DOHH2 (cell line): ENCODE measurements around the gene SH3RF2.
"Not testable (repeated sequence)": the region's sequence is repeated elsewhere in the genome, so short reads cannot be mapped to it uniquely, and the experiment has no call there.

Experiments used
- H3F3A ChIP-seq: fragments of 200-600 bp; sonication (generic), shearing (Covaris generic); 2 replicates; pipeline ENCODE4 v1.6.0; 2016; ENCODE audit warnings: antibody characterized with exemption, mild to moderate bottlenecking; ENCODE audit not compliant: control insufficient read depth, insufficient read depth
- H3K27ac ChIP-seq: fragments of 200-600 bp; sonication (generic); 2 replicates; pipeline ENCODE4 v1.5.1; 2014; ENCODE audit warnings: low read depth, mild to moderate bottlenecking, low read length, moderate library complexity
- H3K27me3 ChIP-seq: fragments of 200-600 bp; sonication (generic); 2 replicates; pipeline ENCODE4 v1.6.1; 2014; ENCODE audit warnings: mild to moderate bottlenecking, low read length, mixed read lengths; ENCODE audit not compliant: control insufficient read depth
- H3K36me3 ChIP-seq: fragments of 200-600 bp; sonication (generic); 2 replicates; pipeline ENCODE4 v1.6.1; 2014; ENCODE audit warnings: mild to moderate bottlenecking, low read length, moderate library complexity, mixed read lengths; ENCODE audit not compliant: control insufficient read depth
- H3K4me1 ChIP-seq: fragments of 200-600 bp; sonication (generic); 2 replicates; pipeline ENCODE4 v1.6.1; 2014; ENCODE audit warnings: mild to moderate bottlenecking, low read length, mixed read lengths; ENCODE audit not compliant: control insufficient read depth
- H3K4me2 ChIP-seq: fragments of 200-600 bp; sonication (generic); 2 replicates; pipeline ENCODE4 v1.6.0; 2014; ENCODE audit warnings: mild to moderate bottlenecking, low read length, moderate library complexity
- H3K4me3 ChIP-seq: fragments of 200-600 bp; sonication (generic); 2 replicates; pipeline ENCODE4 v1.5.1; 2014; ENCODE audit warnings: mild to moderate bottlenecking, low read length, mixed read lengths
- H3K79me2 ChIP-seq: fragments of 200-600 bp; sonication (generic); 2 replicates; pipeline ENCODE4 v1.6.1; 2014; ENCODE audit warnings: mild to moderate bottlenecking, low read length, mixed read lengths; ENCODE audit not compliant: control insufficient read depth
- H3K9me2 ChIP-seq: fragments of 200-600 bp; sonication (generic); replicated peaks from 2 replicates; pipeline ENCODE4 v1.6.1; 2014; ENCODE audit warnings: mild to moderate bottlenecking, low read length, mixed read lengths; ENCODE audit not compliant: control insufficient read depth
- H3K9me3 ChIP-seq: fragments of 200-600 bp; sonication (generic); 2 replicates; pipeline ENCODE4 v1.6.1; 2014; ENCODE audit warnings: antibody characterized with exemption, low read length, mixed read lengths; ENCODE audit not compliant: control insufficient read depth, insufficient read depth
- H4K20me1 ChIP-seq: fragments of 200-600 bp; sonication (generic); 2 replicates; pipeline ENCODE4 v1.6.0; 2014; ENCODE audit warnings: low read depth, mild to moderate bottlenecking, antibody characterized with exemption, low read length, moderate library complexity; ENCODE audit not compliant: control insufficient read depth, insufficient read depth
- CTCF ChIP-seq: fragments of 200-600 bp; sonication (generic); IDR thresholded peaks from one replicate; pipeline ENCODE4 v1.5.1; 2014; ENCODE audit warnings: antibody characterized with exemption, mild to moderate bottlenecking, low read depth, low read length; ENCODE audit not compliant: poor library complexity, severe bottlenecking
- EZH2phosphoT487 ChIP-seq: fragments of 200-600 bp; sonication (generic); IDR thresholded peaks from 2 replicates; pipeline ENCODE4 v1.6.1; 2017; ENCODE audit warnings: borderline replicate concordance, mild to moderate bottlenecking, antibody characterized with exemption, low read length, moderate library complexity, mixed read lengths

The SH3RF2 gene

DNA sequence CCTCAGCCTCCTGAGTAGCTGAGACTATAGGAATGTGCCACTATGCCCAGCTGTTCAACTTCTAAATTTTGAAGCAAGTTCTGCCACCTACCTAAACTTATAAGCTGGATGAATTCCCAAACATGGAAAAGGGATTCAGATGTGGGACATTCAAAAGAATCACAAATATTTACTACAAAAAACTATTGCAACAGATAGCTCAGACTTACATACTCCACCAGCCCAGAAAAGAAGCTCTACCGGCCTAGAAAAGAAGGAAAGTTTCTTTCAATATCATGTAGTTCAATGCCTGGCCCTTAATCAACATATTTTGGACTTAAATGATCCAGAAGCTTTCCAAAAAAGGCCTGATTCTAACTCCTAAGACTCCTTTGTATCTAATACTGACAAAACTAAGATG is 23.8 kb downstream of the SH3RF2 start:
- no peaks in the 10 kb centered on the region for H4K20me1 ChIP-seq
- H3K4me2 ChIP-seq, result no peak overlapping the region
- no peaks in the 10 kb centered on the region for H3K79me2 ChIP-seq

GRCh38 chr5:145960848-145961600 is 24.6 kb downstream of the SH3RF2 start:
- H3K36me3 ChIP-seq, result no peaks in the 10 kb centered on the region
- TF ChIP-seq CTCF (no peak), EZH2phosphoT487 (no peak)
- no peaks in the 10 kb centered on the region for H3K79me2 ChIP-seq

More for the DNA sequence above, 23.8 kb downstream of the SH3RF2 start:
- no peaks in the 10 kb centered on the region for H3K4me1 ChIP-seq
- H3K4me3 ChIP-seq, result no peak overlapping the region
- no peaks in the 10 kb centered on the region for H3K36me3 ChIP-seq
- TF ChIP-seq EZH2phosphoT487 (no peak), CTCF (no peak)
- H3K9me2 ChIP-seq, result no peaks in the 10 kb centered on the region
- no peaks in the 10 kb centered on the region for H3F3A ChIP-seq
- H3K9me3 ChIP-seq, result no peaks in the 10 kb centered on the region
- no peaks in the 10 kb centered on the region for H3K27me3 ChIP-seq
- H3K27ac ChIP-seq, result no peak overlapping the region

DNA sequence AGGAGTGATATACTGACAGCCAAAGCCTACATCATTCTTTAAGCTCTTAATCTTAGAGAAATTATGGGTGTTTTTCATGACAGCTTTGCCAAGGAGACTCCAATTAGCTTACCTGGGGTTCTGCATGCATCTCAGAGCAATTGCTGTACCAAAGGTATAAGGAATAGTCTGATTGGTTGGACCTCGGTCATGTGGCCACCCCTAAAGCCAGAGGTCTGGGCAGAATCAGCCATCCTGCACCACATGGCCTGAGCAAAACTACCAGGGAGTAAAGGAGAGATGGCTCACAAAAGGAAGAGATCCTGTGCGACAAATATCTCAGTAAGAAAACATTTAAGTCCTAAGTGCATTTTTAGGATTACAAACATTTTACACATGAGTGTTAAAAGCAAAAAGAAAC is 25.6 kb downstream of the SH3RF2 start:
- TF ChIP-seq EZH2phosphoT487 (no peak), CTCF (no peak)
- Histone ChIP-seq H3K9me3 (no peaks in the 10 kb centered on the region), H3K36me3 (no peaks in the 10 kb centered on the region), H3K27me3 (no peaks in the 10 kb centered on the region), H3K27ac (no peak overlapping the region), H3K4me1 (no peaks in the 10 kb centered on the region), H3F3A (no peaks in the 10 kb centered on the region), H4K20me1 (no peaks in the 10 kb centered on the region), H3K9me2 (no peaks in the 10 kb centered on the region), H3K79me2 (no peaks in the 10 kb centered on the region), H3K4me3 (no peak overlapping the region), H3K4me2 (no peak overlapping the region)

More at GRCh38 chr5:145960848-145961600, 24.6 kb downstream of the SH3RF2 start:
- H3K4me2 ChIP-seq, result no peak overlapping the region
- no peaks in the 10 kb centered on the region for H3K4me1 ChIP-seq
- H3F3A ChIP-seq, result no peaks in the 10 kb centered on the region
- H3K4me3 ChIP-seq, result no peak overlapping the region
- H4K20me1 ChIP-seq, result no peaks in the 10 kb centered on the region
- no peaks in the 10 kb centered on the region for H3K9me3 ChIP-seq
- no peaks in the 10 kb centered on the region for H3K9me2 ChIP-seq
- H3K27ac ChIP-seq, result no peak overlapping the region
- no peaks in the 10 kb centered on the region for H3K27me3 ChIP-seq

DNA sequence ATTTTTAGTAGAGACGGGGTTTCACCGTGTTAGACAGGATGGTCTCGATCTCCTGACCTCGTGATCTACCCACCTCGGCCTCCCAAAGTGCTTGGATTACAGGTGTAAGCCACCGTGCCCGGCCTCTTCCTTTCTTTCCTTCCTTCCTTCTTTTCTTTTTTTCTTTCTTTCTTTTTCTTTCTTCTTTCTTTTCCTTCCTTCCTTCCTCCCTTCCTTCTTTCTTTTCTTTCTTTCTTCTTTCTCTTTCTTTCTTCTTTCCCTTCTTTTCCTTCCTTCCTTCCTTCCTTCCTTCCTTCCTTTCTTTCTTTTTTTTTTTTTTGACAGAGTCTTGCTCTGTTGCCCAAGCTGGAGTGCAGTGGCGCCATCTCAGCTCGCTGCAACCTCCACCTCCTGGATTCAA is 27.6 kb downstream of the SH3RF2 start:
- H3F3A ChIP-seq, H3K4me3 ChIP-seq, H3K27ac ChIP-seq, H3K9me2 ChIP-seq, H3K27me3 ChIP-seq, H4K20me1 ChIP-seq, H3K4me1 ChIP-seq, H3K36me3 ChIP-seq, H3K9me3 ChIP-seq, H3K4me2 ChIP-seq, H3K79me2 ChIP-seq: not testable (repeated sequence)
